SU-DHL-6 (cell line): ENCODE measurements around the gene MYLK4.

ENCODE experiments used
- H2AFZ ChIP-seq: fragments of 200-600 bp; sonication (generic); 2 replicates; pipeline ENCODE4 v1.6.1; 2014; ENCODE audit warnings: low read depth, mild to moderate bottlenecking, moderate library complexity, mixed read lengths, antibody characterized with exemption, low read length; ENCODE audit not compliant: severe bottlenecking
- H3F3A ChIP-seq: fragments of 200-600 bp; shearing (Covaris generic); 2 replicates; pipeline ENCODE4 v1.6.0; 2016; ENCODE audit warnings: antibody characterized with exemption, mild to moderate bottlenecking; ENCODE audit not compliant: insufficient read depth
- H3K27ac ChIP-seq: fragments of 200-600 bp; sonication (generic); 2 replicates; pipeline ENCODE4 v1.5.1; 2016; ENCODE audit warnings: low read depth, mild to moderate bottlenecking, low read length, moderate library complexity, mixed read lengths
- H3K27me3 ChIP-seq: fragments of 200-600 bp; sonication (generic), shearing (Covaris generic); 2 replicates; pipeline ENCODE4 v1.6.0; 2014; ENCODE audit warnings: mild to moderate bottlenecking, low read length
- H3K36me3 ChIP-seq: fragments of 200-600 bp; sonication (generic); 2 replicates; pipeline ENCODE4 v1.6.1; 2014; ENCODE audit warnings: mild to moderate bottlenecking, low read length, mixed read lengths
- H3K4me2 ChIP-seq: fragments of 300-600, 200-600 bp; shearing (Covaris generic), sonication (generic); 2 replicates; pipeline ENCODE4 v1.6.0; 2014; ENCODE audit warnings: low read length, low read depth, mild to moderate bottlenecking; ENCODE audit not compliant: poor library complexity, severe bottlenecking
- H3K4me3 ChIP-seq: fragments of 200-600 bp; sonication (generic); 2 replicates; pipeline ENCODE4 v1.5.1; 2014; ENCODE audit warnings: antibody characterized with exemption, low read length, mild to moderate bottlenecking, mixed read lengths; ENCODE audit not compliant: insufficient read depth, poor library complexity, severe bottlenecking
- H3K79me2 ChIP-seq: fragments of 200-600 bp; sonication (generic); 2 replicates; pipeline ENCODE4 v1.6.1; 2014; ENCODE audit warnings: mild to moderate bottlenecking, low read length, moderate library complexity; ENCODE audit not compliant: insufficient read depth
- H3K9ac ChIP-seq: fragments of 200-600 bp; sonication (generic); 2 replicates; pipeline ENCODE4 v1.7.0; 2014; ENCODE audit warnings: mild to moderate bottlenecking, low read length
- H3K9me2 ChIP-seq: fragments of 200-600 bp; sonication (generic); replicated peaks from 2 replicates; pipeline ENCODE4 v1.6.1; 2014; ENCODE audit warnings: low read length; ENCODE audit not compliant: insufficient read depth
- H3K9me3 ChIP-seq: fragments of 200-600 bp; sonication (generic); 2 replicates; pipeline ENCODE4 v1.6.1; 2014; ENCODE audit warnings: low read length, mixed read lengths; ENCODE audit not compliant: insufficient read depth
- H4K20me1 ChIP-seq: fragments of 200-600 bp; sonication (generic); 2 replicates; pipeline ENCODE4 v1.6.1; 2014; ENCODE audit warnings: low read depth, mild to moderate bottlenecking, antibody characterized with exemption, low read length, moderate library complexity, mixed read lengths
- EZH2phosphoT487 ChIP-seq: fragments of 200-600 bp; sonication (generic), shearing (Covaris generic); conservative IDR thresholded peaks from 2 replicates; pipeline ENCODE4 v1.6.1; 2018; ENCODE audit warnings: mild to moderate bottlenecking, antibody characterized with exemption, low read length, moderate library complexity, mixed read lengths
- TF ChIP-seq, protein P1 (sequence below): fragments of 200-600 bp; sonication (generic); IDR thresholded peaks from one replicate; pipeline ENCODE4 v1.5.1; 2017; ENCODE audit warnings: antibody characterized with exemption, mild to moderate bottlenecking, low read length, moderate library complexity; ENCODE audit not compliant: insufficient read depth, poor library complexity, severe bottlenecking

MYLK4 gene

DNA sequence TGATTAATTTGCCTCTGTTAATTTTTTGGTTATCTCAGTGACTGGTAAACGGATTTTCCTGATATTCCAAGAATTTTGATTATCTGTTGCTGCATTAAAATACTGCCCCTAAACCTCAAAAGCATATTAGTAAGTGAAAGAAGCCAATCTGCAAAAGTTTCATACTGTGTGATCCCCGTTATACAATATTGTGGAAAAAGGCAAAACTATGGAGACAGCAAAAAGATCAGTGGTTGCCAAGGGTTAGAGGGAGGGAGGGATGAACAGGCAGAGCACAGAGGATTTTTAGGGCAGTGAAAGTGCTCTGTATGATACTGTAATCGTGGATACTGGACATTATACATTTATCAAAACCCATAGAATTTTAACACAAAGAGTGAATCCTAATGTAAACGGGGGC is 133.0 kb downstream of the MYLK4 start:
- no peaks in the 10 kb centered on the region for H3K27me3 ChIP-seq
- no peaks in the 10 kb centered on the region for H3K9me3 ChIP-seq
- H3K4me2 ChIP-seq = no peak overlapping the region
- TF ChIP-seq, protein P1, sequence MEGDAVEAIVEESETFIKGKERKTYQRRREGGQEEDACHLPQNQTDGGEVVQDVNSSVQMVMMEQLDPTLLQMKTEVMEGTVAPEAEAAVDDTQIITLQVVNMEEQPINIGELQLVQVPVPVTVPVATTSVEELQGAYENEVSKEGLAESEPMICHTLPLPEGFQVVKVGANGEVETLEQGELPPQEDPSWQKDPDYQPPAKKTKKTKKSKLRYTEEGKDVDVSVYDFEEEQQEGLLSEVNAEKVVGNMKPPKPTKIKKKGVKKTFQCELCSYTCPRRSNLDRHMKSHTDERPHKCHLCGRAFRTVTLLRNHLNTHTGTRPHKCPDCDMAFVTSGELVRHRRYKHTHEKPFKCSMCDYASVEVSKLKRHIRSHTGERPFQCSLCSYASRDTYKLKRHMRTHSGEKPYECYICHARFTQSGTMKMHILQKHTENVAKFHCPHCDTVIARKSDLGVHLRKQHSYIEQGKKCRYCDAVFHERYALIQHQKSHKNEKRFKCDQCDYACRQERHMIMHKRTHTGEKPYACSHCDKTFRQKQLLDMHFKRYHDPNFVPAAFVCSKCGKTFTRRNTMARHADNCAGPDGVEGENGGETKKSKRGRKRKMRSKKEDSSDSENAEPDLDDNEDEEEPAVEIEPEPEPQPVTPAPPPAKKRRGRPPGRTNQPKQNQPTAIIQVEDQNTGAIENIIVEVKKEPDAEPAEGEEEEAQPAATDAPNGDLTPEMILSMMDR = no peak
- TF ChIP-seq EZH2phosphoT487 = no peak
- H3K79me2 ChIP-seq = no peaks in the 10 kb centered on the region
- H3K4me3 ChIP-seq = no peak overlapping the region
- H3K36me3 ChIP-seq = no peaks in the 10 kb centered on the region
- H3K27ac ChIP-seq = no peak overlapping the region
- H2AFZ ChIP-seq = no peak overlapping the region
- no peaks in the 10 kb centered on the region for H3F3A ChIP-seq
- H4K20me1 ChIP-seq = no peaks in the 10 kb centered on the region
- no peaks in the 10 kb centered on the region for H3K9me2 ChIP-seq
- H3K9ac ChIP-seq = no peak overlapping the region

DNA sequence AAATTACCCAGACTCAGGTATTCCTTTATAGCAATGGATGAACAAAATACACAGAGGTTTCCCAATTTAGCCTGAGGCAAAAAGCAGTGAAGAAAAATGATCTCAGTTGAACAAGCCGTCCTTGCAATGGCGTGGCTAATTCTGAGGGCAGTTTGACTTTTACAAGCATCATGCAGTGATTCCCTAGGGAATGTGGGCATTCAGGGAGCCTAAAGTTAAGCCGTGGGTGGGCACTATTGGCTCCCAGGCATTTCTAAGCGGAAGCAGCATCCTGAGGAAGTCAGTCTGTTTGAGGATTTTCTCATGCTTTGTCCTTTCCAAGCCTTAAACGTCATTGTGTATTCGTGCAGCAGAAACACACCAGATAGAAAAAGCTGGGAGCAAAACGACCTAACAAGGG is 133.9 kb downstream of the MYLK4 start:
- Histone ChIP-seq H3K9me2 (no peaks in the 10 kb centered on the region), H3K27ac (no peak overlapping the region), H3K4me3 (no peak overlapping the region), H4K20me1 (no peaks in the 10 kb centered on the region), H2AFZ (no peak overlapping the region), H3K79me2 (no peaks in the 10 kb centered on the region), H3F3A (no peaks in the 10 kb centered on the region), H3K9ac (no peak overlapping the region), H3K27me3 (no peaks in the 10 kb centered on the region), H3K9me3 (no peaks in the 10 kb centered on the region), H3K4me2 (no peak overlapping the region), H3K36me3 (no peaks in the 10 kb centered on the region)
- TF ChIP-seq, protein P1 = no peak
- no peak for TF ChIP-seq EZH2phosphoT487

DNA sequence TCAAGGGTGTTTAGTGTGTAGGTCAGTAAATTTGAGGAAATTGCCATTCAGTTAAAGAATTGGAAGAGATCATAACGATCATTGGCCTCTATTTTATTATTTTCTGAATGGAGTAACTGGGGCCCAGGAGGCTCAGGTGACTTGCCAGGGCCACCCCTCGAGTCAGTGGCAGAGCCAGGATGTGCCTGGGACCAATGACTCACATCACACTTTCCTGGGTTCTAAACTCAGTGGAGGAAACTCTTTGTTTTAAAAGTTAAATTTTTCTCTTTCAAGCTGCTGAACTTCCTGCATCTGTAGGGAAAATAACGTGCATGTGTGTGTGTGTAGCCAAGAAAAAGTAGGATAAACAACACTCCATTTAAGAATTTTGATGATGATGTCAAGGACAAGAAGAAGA is 135.5 kb downstream of the MYLK4 start:
- no peak overlapping the region for H3K27ac ChIP-seq
- H3K36me3 ChIP-seq = no peaks in the 10 kb centered on the region
- no peaks in the 10 kb centered on the region for H3F3A ChIP-seq

More for the DNA sequence above, 135.5 kb downstream of the MYLK4 start:
- Histone ChIP-seq H4K20me1 (no peaks in the 10 kb centered on the region), H3K4me3 (no peak overlapping the region), H3K9me2 (no peaks in the 10 kb centered on the region), H3K9ac (no peak overlapping the region), H2AFZ (no peak overlapping the region), H3K79me2 (no peaks in the 10 kb centered on the region), H3K9me3 (no peaks in the 10 kb centered on the region), H3K27me3 (no peaks in the 10 kb centered on the region), H3K4me2 (no peak overlapping the region)
- TF ChIP-seq, protein P1 = no peak
- TF ChIP-seq EZH2phosphoT487 = no peak
